Measurements from ENCODE around the gene FAF1. TPM values are rescaled to one million over a fixed set of nuclear protein-coding genes. Genes with fewer than 3 reads are reported as not detected.
A peak's percentile ranks its signal among the peaks of the same experiment; 100 is the strongest.

FAF1 gene
- total and polyA plus RNA-seq, 9 of the 15 experiments (the other 6 are each of a cell fraction or from before 2014, with no cell fraction given), result 48.7 to 225 (median 118) TPM

- TF ChIP-seq FOXP4 (CRISPR knock-in tag; IDR thresholded peaks at IDR 0.05; ENCODE audit: borderline replicate concordance) (no peak; the same call in 1 of the 2 replicates), FOS (IDR thresholded peaks at IDR 0.05; ENCODE audit: extremely low read depth, insufficient read length) (no peak), ZMIZ1 (IDR thresholded peaks at IDR 0.05; ENCODE audit: low read depth in 2 of 2, low read length in 2 of 2) (no peak), NFATC3 (IDR thresholded peaks at IDR 0.05) (peak; percentile 99), ZNF445 (CRISPR knock-in tag; IDR thresholded peaks at IDR 0.05; ENCODE audit: low read depth) (no peak), ZNF431 (CRISPR knock-in tag; IDR thresholded peaks at IDR 0.05) (no peak), HNRNPLL (IDR thresholded peaks at IDR 0.05; ENCODE audit: low read depth, low read length, poor library complexity, severe bottlenecking) (peak; percentile 77), RUNX1 (IDR thresholded peaks at IDR 0.05; ENCODE audit: low read depth) (no peak), POLR2H (tag; IDR thresholded peaks at IDR 0.05; ENCODE audit: low read depth) (peak; percentile 89), ARID3A (IDR thresholded peaks at IDR 0.05; ENCODE audit: borderline replicate concordance, low read depth, low read length) (no peak), KLF16 (IDR thresholded peaks at IDR 0.05) (no peak), CHD2 (IDR thresholded peaks at IDR 0.05; ENCODE audit: low read depth, low read length) (peak; percentile 63), AFF4 (CRISPR knock-in tag; IDR thresholded peaks at IDR 0.05) (peak; percentile 93), HDAC8 (tag; IDR thresholded peaks at IDR 0.05) (peak; percentile 79; the same call in 1 of the 2 replicates), ZBTB17 (CRISPR knock-in tag; IDR thresholded peaks at IDR 0.05) (peak; percentile 85), ZFPM2 (CRISPR knock-in tag; IDR thresholded peaks at IDR 0.05) (no peak), FOXP1 (CRISPR knock-in tag; IDR thresholded peaks at IDR 0.05) (no peak; the same call in 1 of the 2 replicates), LARP7 (IDR thresholded peaks at IDR 0.05) (no peak)
These were observed 8.2 kb upstream of the FAF1 start (continued) for GRCh38 chr1:50968158-50968820.

Measured in K562 (cell line).